Measurements from ENCODE around the gene FBXO44.
"Not testable (repeated sequence)": the region's sequence is repeated elsewhere in the genome, so short reads cannot be mapped to it uniquely, and the experiment has no call there.

FBXO44 gene, protein sequence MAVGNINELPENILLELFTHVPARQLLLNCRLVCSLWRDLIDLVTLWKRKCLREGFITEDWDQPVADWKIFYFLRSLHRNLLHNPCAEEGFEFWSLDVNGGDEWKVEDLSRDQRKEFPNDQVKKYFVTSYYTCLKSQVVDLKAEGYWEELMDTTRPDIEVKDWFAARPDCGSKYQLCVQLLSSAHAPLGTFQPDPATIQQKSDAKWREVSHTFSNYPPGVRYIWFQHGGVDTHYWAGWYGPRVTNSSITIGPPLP

DNA sequence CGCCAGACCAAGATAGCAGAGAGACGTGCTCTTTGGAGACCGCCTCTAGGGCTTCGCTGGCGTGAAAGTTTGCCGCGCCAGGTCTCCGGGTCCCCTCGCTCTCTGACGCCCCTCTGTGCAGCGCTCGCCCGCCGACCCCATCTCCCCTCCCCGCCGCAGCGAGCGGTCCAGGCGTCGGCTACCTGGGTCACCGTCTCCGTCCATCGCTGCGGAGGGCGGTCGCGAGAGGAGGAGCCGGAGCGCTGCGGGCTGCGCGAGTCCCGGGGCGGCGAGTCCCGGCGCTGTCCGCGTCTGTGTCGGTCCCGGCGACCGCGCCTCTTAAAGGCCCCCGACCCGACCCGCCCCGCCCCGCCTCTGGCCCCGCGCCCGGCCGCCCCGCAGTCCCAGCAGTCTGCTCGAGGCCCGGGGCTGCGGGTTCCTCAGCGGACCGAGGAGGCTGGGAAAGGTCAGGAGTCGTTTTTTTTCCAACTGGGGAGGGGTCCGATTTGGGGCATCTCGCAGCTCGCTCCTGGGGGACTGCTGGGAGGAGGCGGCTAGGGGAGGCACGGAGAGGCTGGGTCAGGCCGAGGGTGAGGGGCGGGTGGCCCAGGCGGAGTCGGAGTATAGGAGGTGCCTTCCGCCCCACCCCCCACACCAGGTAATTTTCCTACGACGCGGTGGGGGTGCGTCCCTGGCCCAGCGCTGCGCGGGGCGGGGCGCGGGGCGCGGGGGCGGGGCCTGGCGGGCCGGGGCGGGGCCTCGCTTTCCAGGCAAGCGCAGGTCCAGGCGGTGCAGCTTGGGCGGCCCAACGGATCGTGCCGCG lies at the start of gene FBXO44, which contains the start of gene FBXO2:
Gene FBXO44, plus strand, starts transcription at position 741 of the 802 bp plus-strand sequence. CDS start 959 bp downstream, outside the sequence.
Gene FBXO2, minus strand, starts transcription at position 293 of the 802 bp plus-strand sequence. Its CDS starts 89 bp downstream, at position 204.
- H3K27ac ChIP-seq, result peak within 1 kb of the TSS in 2 of 11 experiments; percentile 30 to 48; a peak in 3 of 22 replicates
- H3K4me1 ChIP-seq, result peaks cover 10 to 57% (median 28%) of the 10 kb centered on the region in 10 experiments
- peak within 1 kb of the TSS; percentile 81 to 97 (median 90) for H3K4me2 ChIP-seq
- H3K27me3 ChIP-seq, result peaks cover 20 to 61% (median 44%) of the 10 kb centered on the region in 11 experiments
- H3K9me3 ChIP-seq (replicated peaks in 1 of 11), result no peaks in the 10 kb centered on the region
- TF ChIP-seq Cebpa-rat (IDR thresholded peaks at IDR 0.05), result no peak
- H3K36me3 ChIP-seq, result peaks cover 0 to 22% (median 3%) of the 10 kb centered on the region in 11 experiments; a peak in 10 of 22 replicates
- H3K4me3 ChIP-seq, result peak within 1 kb of the TSS; percentile 52 to 72 (median 61)
- H4K20me1 ChIP-seq, result peaks cover 0 to 12% (median 0%) of the 10 kb centered on the region in 11 experiments; a peak in 5 of 22 replicates
- peak within 1 kb of the TSS; percentile 33 to 77 (median 67); a peak in 20 of 22 replicates for H3K9ac ChIP-seq

DNA sequence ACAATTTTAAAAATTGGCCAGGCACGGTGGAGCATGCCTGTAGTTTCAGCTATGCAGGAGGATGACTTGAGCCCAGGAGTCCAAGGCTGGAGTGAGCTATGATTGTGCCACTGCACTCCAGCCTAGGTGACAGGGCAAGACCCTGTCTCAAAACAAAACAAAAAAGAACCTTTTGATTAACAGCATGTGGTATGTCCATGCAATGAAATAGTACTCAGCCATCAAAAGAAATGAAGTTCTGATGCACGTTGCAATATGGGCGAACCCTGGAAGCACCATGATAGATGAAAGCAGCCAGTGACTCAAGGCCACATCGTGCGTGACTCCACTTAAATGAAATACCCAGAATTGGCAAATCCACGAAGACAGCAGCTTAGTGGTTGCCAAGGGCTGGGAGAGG lies 47.9 kb upstream of the FBXO44 start:
- TF ChIP-seq Cebpa-rat (IDR thresholded peaks at IDR 0.05), result no peak

DNA sequence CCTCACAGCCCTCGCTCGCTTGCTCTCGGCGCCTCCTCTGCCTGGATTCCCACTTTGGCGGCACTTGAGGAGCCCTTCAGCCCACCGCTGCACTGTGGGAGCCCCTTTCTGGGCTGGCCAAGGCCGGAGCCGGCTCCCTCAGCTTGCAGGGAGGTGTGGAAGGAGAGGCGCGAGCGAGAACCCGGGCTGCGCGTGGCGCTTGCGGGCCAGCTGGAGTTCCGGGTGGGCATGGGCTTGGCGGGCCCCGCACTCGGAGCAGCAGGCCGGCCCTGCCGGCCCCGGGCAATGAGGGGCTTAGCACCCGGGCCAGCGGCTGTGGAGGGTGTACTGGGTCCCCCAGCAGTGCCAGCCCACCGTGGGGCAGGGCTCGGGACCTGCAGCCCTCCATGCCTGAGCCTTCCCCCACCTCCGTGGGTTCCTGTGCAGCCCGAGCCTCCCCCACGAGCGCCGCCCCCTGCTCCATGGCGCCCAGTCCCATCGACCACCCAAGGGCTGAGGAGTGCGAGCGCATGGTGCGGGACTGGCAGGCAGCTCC lies 46.0 kb upstream of the FBXO44 start:
- not testable (repeated sequence) for H4K20me1 ChIP-seq, H3K4me1 ChIP-seq, H3K4me3 ChIP-seq, H3K4me2 ChIP-seq, H3K9ac ChIP-seq, H3K27me3 ChIP-seq, H3K27ac ChIP-seq, H3K36me3 ChIP-seq
- H3K9me3 ChIP-seq (replicated peaks in 1 of 11), result peaks cover 9 to 22% (median 15%) of the 10 kb centered on the region in 11 experiments; a peak in 21 of 22 replicates

More for the DNA sequence above, 47.9 kb upstream of the FBXO44 start:
- Histone ChIP-seq H3K36me3 (no peaks in the 10 kb centered on the region), H3K4me3 (no peak overlapping the region), H3K9ac (no peak overlapping the region), H3K27me3 (no peaks in the 10 kb centered on the region), H3K4me2 (no peak overlapping the region), H3K27ac (no peak overlapping the region), H3K4me1 (peaks cover 0 to 4% (median 0%) of the 10 kb centered on the region in 10 experiments; a peak in 1 of 20 replicates), H3K9me3 (replicated peaks in 1 of 11) (peaks cover 0 to 9% (median 5%) of the 10 kb centered on the region in 11 experiments; a peak in 7 of 22 replicates), H4K20me1 (no peaks in the 10 kb centered on the region; a peak in 1 of 22 replicates)

DNA sequence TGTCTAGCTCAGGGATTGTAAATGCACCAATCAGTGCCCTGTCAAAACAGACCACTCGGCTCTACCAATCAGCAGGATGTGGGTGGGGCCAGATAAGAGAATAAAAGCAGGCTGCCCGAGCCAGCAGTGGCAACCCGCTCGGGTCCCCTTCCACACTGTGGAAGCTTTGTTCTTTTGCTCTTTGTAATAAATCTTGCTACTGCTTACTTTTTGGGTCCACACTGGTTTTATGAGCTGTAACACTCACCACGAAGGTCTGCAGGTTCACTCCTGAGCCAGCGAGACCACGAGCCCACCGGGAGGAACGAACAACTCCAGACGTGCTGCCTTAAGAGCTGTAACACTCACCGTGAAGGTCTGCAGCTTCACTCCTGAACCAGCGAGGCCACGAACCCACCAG lies 45.3 kb upstream of the FBXO44 start:
- peaks cover 9 to 23% (median 15%) of the 10 kb centered on the region in 11 experiments; a peak in 21 of 22 replicates for H3K9me3 ChIP-seq (replicated peaks in 1 of 11)
- not testable (repeated sequence) for H4K20me1 ChIP-seq, H3K36me3 ChIP-seq, H3K4me2 ChIP-seq, H3K9ac ChIP-seq, H3K27ac ChIP-seq, H3K4me3 ChIP-seq, H3K4me1 ChIP-seq, H3K27me3 ChIP-seq

DNA sequence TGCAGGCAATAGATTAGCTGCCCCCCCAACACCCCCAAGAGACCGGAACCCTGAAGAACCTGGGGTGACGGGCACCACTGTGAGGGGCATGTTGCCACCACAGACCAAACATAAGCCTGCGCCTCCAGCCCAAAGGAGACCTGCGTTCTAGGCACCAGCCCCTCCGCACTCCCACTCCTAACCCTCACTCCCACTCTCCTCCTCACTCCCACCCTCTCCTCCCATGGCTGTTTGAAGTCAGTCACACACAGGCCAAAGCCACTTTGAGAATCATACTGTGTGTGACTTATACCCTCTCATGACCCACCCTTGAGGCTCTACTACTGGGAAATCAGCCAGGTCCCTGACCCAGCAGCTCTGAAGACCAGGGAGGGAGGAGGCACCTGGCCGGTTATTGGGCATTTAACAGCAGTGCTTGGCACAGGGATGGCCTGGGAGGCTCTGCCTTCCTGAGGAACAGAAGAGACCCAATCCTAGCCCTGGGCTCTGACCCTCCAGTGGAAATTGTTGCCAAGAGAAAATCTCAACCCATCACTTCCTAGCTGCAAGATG lies 44.0 kb upstream of the FBXO44 start:
- Histone ChIP-seq H3K9me3 (replicated peaks in 1 of 11) (peaks cover 9 to 23% (median 15%) of the 10 kb centered on the region in 11 experiments; a peak in 21 of 22 replicates), H3K27ac (no peak overlapping the region), H4K20me1 (no peaks in the 10 kb centered on the region), H3K4me3 (no peak overlapping the region), H3K36me3 (no peaks in the 10 kb centered on the region), H3K4me1 (no peaks in the 10 kb centered on the region), H3K9ac (no peak overlapping the region), H3K4me2 (no peak overlapping the region), H3K27me3 (no peaks in the 10 kb centered on the region)
- TF ChIP-seq Cebpa-rat (IDR thresholded peaks at IDR 0.05), result no peak

DNA sequence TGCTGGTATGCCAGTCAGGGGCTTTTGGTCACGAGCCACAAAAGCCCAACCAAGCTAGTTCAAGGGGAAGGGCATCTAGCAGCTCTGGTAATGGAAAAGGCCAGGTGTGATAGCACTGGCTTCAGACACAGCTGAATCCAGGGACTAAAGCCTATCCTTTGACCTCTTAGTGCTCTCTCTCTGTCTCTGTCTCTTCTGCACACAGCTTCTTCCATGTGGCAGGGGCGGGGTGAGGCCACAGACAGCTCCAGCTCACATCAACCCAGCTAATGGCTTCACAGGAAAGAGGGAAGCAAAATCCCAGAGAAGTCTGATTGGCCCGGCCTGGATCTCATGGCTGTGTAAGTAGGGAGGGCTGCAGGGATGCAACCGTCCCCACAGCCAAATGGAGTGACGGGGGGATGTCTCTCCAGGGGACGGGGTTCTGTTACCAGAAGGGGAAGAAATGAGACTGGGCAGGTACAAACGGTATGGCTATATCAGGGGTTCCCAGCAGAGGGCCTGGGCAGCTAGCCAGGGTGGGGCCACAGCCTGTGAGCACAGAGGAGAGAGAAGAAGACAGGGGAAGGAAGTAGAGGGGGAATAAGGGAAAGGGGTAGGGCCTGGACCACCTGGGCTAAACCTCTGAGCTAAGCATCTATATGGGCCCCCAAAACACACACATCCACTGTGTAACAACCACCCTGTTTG lies 42.9 kb upstream of the FBXO44 start:
- Histone ChIP-seq H3K36me3 (no peaks in the 10 kb centered on the region), H3K4me3 (no peak overlapping the region), H3K27me3 (no peaks in the 10 kb centered on the region), H3K9ac (no peak overlapping the region), H3K4me2 (no peak overlapping the region), H4K20me1 (no peaks in the 10 kb centered on the region; a peak in 1 of 22 replicates), H3K27ac (no peak overlapping the region), H3K4me1 (peaks cover 0 to 6% (median 3%) of the 10 kb centered on the region in 10 experiments; a peak in 7 of 20 replicates), H3K9me3 (replicated peaks in 1 of 11) (peaks cover 9 to 17% (median 13%) of the 10 kb centered on the region in 11 experiments; a peak in 21 of 22 replicates)
- TF ChIP-seq Cebpa-rat (IDR thresholded peaks at IDR 0.05), result no peak

DNA sequence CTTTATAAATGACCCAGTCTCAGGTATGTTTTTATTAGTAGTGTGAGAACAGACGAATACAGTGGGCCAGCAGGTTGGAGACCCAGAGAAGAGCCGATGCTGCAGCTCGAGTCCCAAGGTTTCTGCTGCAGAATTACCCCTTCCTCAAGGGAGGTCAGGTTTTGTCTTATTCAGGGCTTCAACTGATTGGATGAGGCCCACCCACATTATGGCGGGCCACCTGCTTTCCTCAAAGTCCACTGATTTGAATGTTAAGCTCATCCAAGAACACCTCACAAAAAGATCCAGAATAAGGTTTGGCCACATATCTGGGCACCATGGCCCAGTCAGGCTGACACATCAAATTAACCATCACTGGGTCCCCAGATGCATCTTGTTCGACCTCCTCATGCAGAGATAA lies 41.3 kb upstream of the FBXO44 start:
- H3K4me1 ChIP-seq, result peaks cover 0 to 12% (median 7%) of the 10 kb centered on the region in 10 experiments; a peak in 7 of 20 replicates
- H4K20me1 ChIP-seq, result no peaks in the 10 kb centered on the region; a peak in 1 of 22 replicates
- H3K9ac ChIP-seq, result no peak overlapping the region
- H3K36me3 ChIP-seq, result no peaks in the 10 kb centered on the region
- H3K27me3 ChIP-seq, result no peaks in the 10 kb centered on the region
- no peak overlapping the region for H3K4me3 ChIP-seq
- H3K27ac ChIP-seq, result no peak overlapping the region
- H3K4me2 ChIP-seq, result no peak overlapping the region
- no peak for TF ChIP-seq Cebpa-rat (IDR thresholded peaks at IDR 0.05)
- H3K9me3 ChIP-seq (replicated peaks in 1 of 11), result peaks cover 9 to 14% (median 11%) of the 10 kb centered on the region in 11 experiments; a peak in 20 of 22 replicates

DNA sequence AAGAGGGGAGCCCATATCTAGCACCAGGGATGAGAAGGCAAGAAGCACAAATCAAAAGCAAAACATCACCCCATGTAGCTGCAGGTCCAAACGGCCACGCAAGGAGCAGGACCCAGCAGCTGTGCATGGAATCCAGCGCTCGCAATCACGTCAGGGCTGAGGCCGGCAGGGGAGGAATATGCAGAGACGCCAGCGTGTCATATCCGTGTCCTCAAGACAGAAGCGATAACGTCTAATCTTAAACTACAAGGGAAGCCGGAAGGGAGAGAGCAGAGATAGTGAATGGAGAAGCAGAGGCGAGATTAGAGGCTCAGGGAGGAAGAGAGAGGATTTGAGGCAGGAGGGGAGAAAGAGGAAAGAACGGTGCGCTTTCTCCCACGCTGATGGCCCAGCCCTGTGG lies 39.6 kb upstream of the FBXO44 start:
- Histone ChIP-seq H4K20me1 (no peaks in the 10 kb centered on the region; a peak in 2 of 22 replicates), H3K4me2 (no peak overlapping the region), H3K27ac (no peak overlapping the region), H3K4me1 (peaks cover 0 to 14% (median 7%) of the 10 kb centered on the region in 10 experiments; a peak in 8 of 20 replicates), H3K4me3 (no peak overlapping the region), H3K9ac (no peak overlapping the region), H3K36me3 (no peaks in the 10 kb centered on the region), H3K9me3 (replicated peaks in 1 of 11) (peaks cover 9 to 14% (median 11%) of the 10 kb centered on the region in 11 experiments; a peak in 20 of 22 replicates), H3K27me3 (no peaks in the 10 kb centered on the region)
- no peak for TF ChIP-seq Cebpa-rat (IDR thresholded peaks at IDR 0.05)

All from BLaER1 treated with 17β-estradiol and CSF1 and Interleukin-3, amounts not matched to agents 10 nM and 100 nM (cell line).